ENCODE data around the gene NCK2.
A peak's percentile ranks its signal among the peaks of the same experiment; 100 is the strongest.

NCK2 gene

GRCh38 chr2:105739426-105739825 is 5.3 kb upstream of the NCK2 start:
- Histone ChIP-seq H3K9ac (ENCODE audit: low read length) (no peak overlapping the region), H3K27me3 (ENCODE audit: control insufficient read depth, insufficient read depth, low read length) (no peaks in the 10 kb centered on the region), H3K27ac (ENCODE audit: low read depth, low read length) (no peak overlapping the region), H3K4me3 (ENCODE audit: low read length) (no peak overlapping the region), H3K36me3 (ENCODE audit: control insufficient read depth, insufficient read depth, low read length) (no peaks in the 10 kb centered on the region), H3K4me1 (ENCODE audit: control insufficient read depth, insufficient read depth, low read length) (peaks cover 3% of the 10 kb centered on the region)

GRCh38 chr2:105739944-105740530 is 4.7 kb upstream of the NCK2 start:
- Histone ChIP-seq H3K4me1 (ENCODE audit: control insufficient read depth, insufficient read depth, low read length) (peaks cover 3% of the 10 kb centered on the region), H3K9ac (ENCODE audit: low read length) (no peak overlapping the region), H3K4me3 (ENCODE audit: low read length) (no peak overlapping the region), H3K27me3 (ENCODE audit: control insufficient read depth, insufficient read depth, low read length) (no peaks in the 10 kb centered on the region), H3K27ac (ENCODE audit: low read depth, low read length) (no peak overlapping the region), H3K36me3 (ENCODE audit: control insufficient read depth, insufficient read depth, low read length) (no peaks in the 10 kb centered on the region)

- H3K4me1 ChIP-seq (ENCODE audit: control insufficient read depth, insufficient read depth, low read length): peaks cover 7% of the 10 kb centered on the region
- H3K9ac ChIP-seq (ENCODE audit: low read length): no peak overlapping the region
- H3K27ac ChIP-seq (ENCODE audit: low read depth, low read length): no peak overlapping the region
- no peaks in the 10 kb centered on the region for H3K36me3 ChIP-seq (ENCODE audit: control insufficient read depth, insufficient read depth, low read length)
- no peaks in the 10 kb centered on the region for H3K27me3 ChIP-seq (ENCODE audit: control insufficient read depth, insufficient read depth, low read length)
- H3K4me3 ChIP-seq (ENCODE audit: low read length): no peak overlapping the region
These were observed 3.5 kb upstream of the NCK2 start for GRCh38 chr2:105741174-105741573.

- Histone ChIP-seq H3K27ac (ENCODE audit: low read depth, low read length) (no peak overlapping the region), H3K27me3 (ENCODE audit: control insufficient read depth, insufficient read depth, low read length) (no peaks in the 10 kb centered on the region), H3K36me3 (ENCODE audit: control insufficient read depth, insufficient read depth, low read length) (no peaks in the 10 kb centered on the region), H3K9ac (ENCODE audit: low read length) (no peak overlapping the region), H3K4me1 (ENCODE audit: control insufficient read depth, insufficient read depth, low read length) (peaks cover 7% of the 10 kb centered on the region), H3K4me3 (ENCODE audit: low read length) (no peak overlapping the region)
These were observed 3.1 kb upstream of the NCK2 start for GRCh38 chr2:105741617-105742016.

DNA sequence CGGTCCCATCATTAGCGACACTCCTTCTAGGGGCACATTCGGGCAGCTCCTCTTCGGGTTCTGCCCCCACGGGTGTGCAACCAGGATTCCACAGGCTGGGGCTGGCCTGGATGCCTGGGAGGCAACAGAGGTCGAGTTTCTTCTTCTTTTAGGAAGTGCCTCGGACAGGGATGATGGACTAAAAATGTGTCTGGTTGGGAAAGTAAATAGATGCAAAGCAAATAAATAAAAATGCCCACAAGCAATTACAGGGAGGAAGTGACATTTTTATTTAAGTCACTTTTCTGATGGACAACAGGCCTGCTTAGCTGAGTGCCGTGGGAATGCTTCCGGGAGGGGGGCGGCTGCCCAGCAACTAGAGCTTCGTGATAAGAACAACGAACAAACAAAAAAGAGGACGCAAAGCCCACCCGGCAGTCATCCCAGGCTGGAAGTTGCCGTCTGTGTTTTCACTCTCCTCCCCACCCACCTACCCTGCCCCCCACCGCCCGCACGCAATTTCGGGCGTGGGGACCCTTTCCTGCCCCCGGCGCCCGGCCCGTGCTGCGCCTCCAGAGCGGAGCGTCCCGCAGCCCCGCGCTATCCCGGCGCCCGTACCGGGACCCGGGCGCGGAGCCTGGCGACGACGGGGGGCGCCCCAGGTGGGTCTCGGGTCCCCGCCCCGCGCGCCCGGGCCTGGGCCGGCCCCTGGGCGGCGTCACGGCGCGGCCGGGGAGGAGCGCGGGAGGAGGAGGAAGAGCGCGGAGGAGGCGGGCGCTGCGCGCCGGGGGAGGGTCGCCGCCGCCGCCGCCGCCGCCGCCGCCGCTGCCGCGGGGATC is 412 bp upstream of the NCK2 start:
- H3K4me1 ChIP-seq (ENCODE audit: control insufficient read depth, insufficient read depth, low read length): peaks cover 7% of the 10 kb centered on the region

DNA sequence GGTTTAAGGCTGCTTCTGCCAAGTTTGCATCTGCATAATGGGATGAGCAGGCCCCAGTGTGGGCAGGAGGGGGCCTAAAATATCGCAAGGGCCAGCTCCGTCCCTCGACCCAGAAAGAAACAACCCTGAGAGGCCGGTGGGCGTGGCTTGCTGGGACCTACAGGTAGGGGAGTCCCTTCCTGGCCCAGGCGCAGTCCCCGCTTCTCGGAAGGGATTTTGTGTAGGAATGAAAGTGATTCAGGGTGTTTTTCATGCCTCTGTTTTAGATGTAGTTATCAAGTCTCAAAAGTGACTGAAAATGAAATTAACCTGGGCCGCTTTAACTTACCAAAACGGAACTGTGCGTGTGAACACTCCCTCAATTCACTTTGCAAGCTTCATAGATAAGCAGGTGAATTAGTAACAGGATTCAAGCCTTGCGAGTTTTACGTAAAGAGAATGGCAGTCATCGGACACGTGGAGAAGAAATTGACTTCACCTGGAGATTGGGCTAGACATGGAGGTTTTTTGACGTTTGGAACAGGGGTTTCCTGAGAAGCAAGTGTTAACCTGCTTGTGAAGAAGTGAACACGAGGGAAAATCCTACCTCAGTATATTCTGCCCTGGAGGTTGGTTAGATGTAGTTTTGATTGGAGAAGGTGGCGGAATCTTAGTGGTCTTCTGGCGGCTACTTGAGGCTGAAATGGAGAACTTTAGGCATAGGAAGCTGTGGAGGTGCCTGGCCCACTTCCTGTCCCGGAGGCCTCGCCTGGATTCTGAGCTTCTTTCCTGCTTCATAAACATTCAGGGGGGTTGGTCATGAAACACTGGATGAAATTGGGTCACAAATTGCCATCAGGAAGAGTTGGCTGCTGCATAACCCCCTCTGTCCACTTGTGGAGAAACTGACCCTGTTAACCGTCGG is 1.7 kb downstream of the NCK2 start:
- peak overlapping the region; percentile 7 for H3K27ac ChIP-seq (ENCODE audit: low read depth, low read length)
- peak overlapping the region; percentile 73 for H3K9ac ChIP-seq (ENCODE audit: low read length)
- peak overlapping the region; percentile 78 for H3K4me3 ChIP-seq (ENCODE audit: low read length)
- no peaks in the 10 kb centered on the region for H3K36me3 ChIP-seq (ENCODE audit: control insufficient read depth, insufficient read depth, low read length)
- H3K27me3 ChIP-seq (ENCODE audit: control insufficient read depth, insufficient read depth, low read length): no peaks in the 10 kb centered on the region
- H3K4me1 ChIP-seq (ENCODE audit: control insufficient read depth, insufficient read depth, low read length): peaks cover 7% of the 10 kb centered on the region

More for the DNA sequence above, 412 bp upstream of the NCK2 start:
- H3K36me3 ChIP-seq (ENCODE audit: control insufficient read depth, insufficient read depth, low read length): no peaks in the 10 kb centered on the region
- no peaks in the 10 kb centered on the region for H3K27me3 ChIP-seq (ENCODE audit: control insufficient read depth, insufficient read depth, low read length)
- H3K27ac ChIP-seq (ENCODE audit: low read depth, low read length): peak overlapping the region; percentile 61
- peak overlapping the region; percentile 58 for H3K4me3 ChIP-seq (ENCODE audit: low read length)
- no peak overlapping the region for H3K9ac ChIP-seq (ENCODE audit: low read length)

DNA sequence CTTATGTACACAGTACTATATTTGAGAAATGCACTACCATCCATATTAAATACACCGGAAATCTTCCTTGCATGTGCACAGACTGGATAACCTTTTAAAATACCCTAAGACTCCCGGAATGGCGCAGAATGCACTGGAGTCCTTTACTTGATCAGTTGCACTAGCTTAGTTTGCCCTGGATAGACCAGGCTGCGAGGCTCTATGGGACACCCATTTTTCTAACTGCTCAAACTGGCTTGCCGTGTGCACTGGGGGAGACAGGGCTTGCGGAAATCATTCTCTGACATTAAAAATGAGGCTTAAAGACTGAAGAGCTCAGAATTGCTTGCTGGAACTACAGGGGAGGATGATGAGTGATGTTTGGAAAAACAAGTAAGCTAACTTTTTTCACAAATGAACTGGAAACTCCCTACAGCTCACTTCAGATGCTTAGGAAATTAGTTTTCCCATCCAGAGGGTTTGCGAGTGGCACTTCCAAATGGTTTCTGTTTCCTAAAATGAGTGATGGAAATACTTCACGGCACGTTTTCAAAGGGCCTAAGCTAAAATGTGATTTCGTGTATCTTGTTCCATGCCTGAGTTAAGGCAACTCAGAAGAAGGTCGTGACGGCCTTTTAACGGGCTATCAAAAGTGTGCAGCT is 2.7 kb downstream of the NCK2 start:
- Histone ChIP-seq H3K4me1 (ENCODE audit: control insufficient read depth, insufficient read depth, low read length) (peaks cover 7% of the 10 kb centered on the region), H3K27ac (ENCODE audit: low read depth, low read length) (no peak overlapping the region), H3K36me3 (ENCODE audit: control insufficient read depth, insufficient read depth, low read length) (no peaks in the 10 kb centered on the region), H3K9ac (ENCODE audit: low read length) (no peak overlapping the region), H3K4me3 (ENCODE audit: low read length) (no peak overlapping the region), H3K27me3 (ENCODE audit: control insufficient read depth, insufficient read depth, low read length) (no peaks in the 10 kb centered on the region)

DNA sequence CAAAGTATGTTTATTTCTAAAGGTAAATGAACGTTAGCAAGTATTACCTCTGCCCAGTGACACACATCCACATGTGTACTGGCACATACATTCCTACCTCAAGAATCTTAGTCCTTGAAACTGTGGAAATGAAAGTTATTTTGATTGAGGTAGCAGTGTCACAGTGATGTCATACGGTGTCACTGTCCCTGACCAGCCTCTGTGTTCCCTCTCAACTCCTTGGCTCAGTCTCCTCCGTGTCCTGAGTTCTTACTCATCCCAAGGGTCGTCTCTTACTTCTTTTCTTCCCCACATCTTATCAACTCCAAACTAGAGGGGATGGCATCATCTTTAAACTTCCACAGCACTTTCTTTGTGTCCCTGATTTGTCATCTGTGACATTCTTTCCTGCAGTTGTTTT is 3.3 kb downstream of the NCK2 start:
- no peaks in the 10 kb centered on the region for H3K27me3 ChIP-seq (ENCODE audit: control insufficient read depth, insufficient read depth, low read length)
- H3K9ac ChIP-seq (ENCODE audit: low read length): no peak overlapping the region
- H3K4me3 ChIP-seq (ENCODE audit: low read length): no peak overlapping the region
- no peak overlapping the region for H3K27ac ChIP-seq (ENCODE audit: low read depth, low read length)
- peaks cover 7% of the 10 kb centered on the region for H3K4me1 ChIP-seq (ENCODE audit: control insufficient read depth, insufficient read depth, low read length)
- no peaks in the 10 kb centered on the region for H3K36me3 ChIP-seq (ENCODE audit: control insufficient read depth, insufficient read depth, low read length)

- no peaks in the 10 kb centered on the region for H3K36me3 ChIP-seq (ENCODE audit: control insufficient read depth, insufficient read depth, low read length)
- H3K27me3 ChIP-seq (ENCODE audit: control insufficient read depth, insufficient read depth, low read length): no peaks in the 10 kb centered on the region
- H3K27ac ChIP-seq (ENCODE audit: low read depth, low read length): no peak overlapping the region
- H3K4me3 ChIP-seq (ENCODE audit: low read length): no peak overlapping the region
- no peak overlapping the region for H3K9ac ChIP-seq (ENCODE audit: low read length)
- peaks cover 7% of the 10 kb centered on the region for H3K4me1 ChIP-seq (ENCODE audit: control insufficient read depth, insufficient read depth, low read length)
These were observed 3.9 kb downstream of the NCK2 start for GRCh38 chr2:105748566-105748965.

GRCh38 chr2:105749583-105750400 is 5.1 kb downstream of the NCK2 start:
- Histone ChIP-seq H3K27me3 (ENCODE audit: control insufficient read depth, insufficient read depth, low read length) (no peaks in the 10 kb centered on the region), H3K36me3 (ENCODE audit: control insufficient read depth, insufficient read depth, low read length) (no peaks in the 10 kb centered on the region), H3K27ac (ENCODE audit: low read depth, low read length) (no peak overlapping the region), H3K4me1 (ENCODE audit: control insufficient read depth, insufficient read depth, low read length) (peaks cover 8% of the 10 kb centered on the region), H3K9ac (ENCODE audit: low read length) (no peak overlapping the region), H3K4me3 (ENCODE audit: low read length) (no peak overlapping the region)

DNA sequence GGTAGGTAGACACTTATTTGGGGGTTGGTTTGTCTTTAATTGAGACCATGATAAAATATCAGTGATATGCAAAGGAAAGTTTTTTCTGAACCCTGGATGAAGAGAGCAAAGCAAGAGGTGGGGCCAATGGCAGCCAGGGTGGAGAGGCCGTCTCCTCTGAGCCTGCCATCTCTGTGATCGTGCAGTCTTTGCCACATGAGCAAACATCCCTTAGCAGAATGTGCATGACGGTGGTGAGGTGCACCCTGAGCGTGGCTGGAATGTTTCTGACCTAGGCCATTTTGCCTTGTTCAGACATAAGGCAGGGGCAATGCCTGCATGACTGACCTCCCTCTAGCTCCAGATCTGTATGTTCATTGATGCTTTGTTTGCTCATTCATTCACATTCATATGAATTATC is 6.0 kb downstream of the NCK2 start:
- Histone ChIP-seq H3K27me3 (ENCODE audit: control insufficient read depth, insufficient read depth, low read length) (no peaks in the 10 kb centered on the region), H3K4me1 (ENCODE audit: control insufficient read depth, insufficient read depth, low read length) (peaks cover 12% of the 10 kb centered on the region), H3K36me3 (ENCODE audit: control insufficient read depth, insufficient read depth, low read length) (no peaks in the 10 kb centered on the region), H3K4me3 (ENCODE audit: low read length) (no peak overlapping the region), H3K27ac (ENCODE audit: low read depth, low read length) (no peak overlapping the region), H3K9ac (ENCODE audit: low read length) (no peak overlapping the region)

All from rectal smooth muscle tissue (tissue), 1 donor.